GM19397 (cell line): ENCODE measurements around the gene NKG7.

Experiments used
- ATAC-seq: cut with Tn5 transposase; IDR thresholded peaks from one replicate; pipeline ENCODE4 v1.9.1; 2021; ENCODE audit warnings: mild to moderate bottlenecking, moderate library complexity; ENCODE audit not compliant: unreplicated experiment

NKG7 gene

GRCh38 chr19:51338563-51339312 lies 33.7 kb downstream of the NKG7 start:
- peak; percentile 72 for ATAC-seq

- ATAC-seq, result no peak
These were observed 34.4 kb downstream of the NKG7 start for GRCh38 chr19:51337861-51338562.

- ATAC-seq, result no peak
These were observed 35.2 kb downstream of the NKG7 start for GRCh38 chr19:51337141-51337860.

- no peak for ATAC-seq
These were observed 38.5 kb downstream of the NKG7 start for GRCh38 chr19:51333836-51334460.

GRCh38 chr19:51331716-51332115 lies 40.7 kb downstream of the NKG7 start:
- no peak for ATAC-seq

- ATAC-seq, result no peak
These were observed 41.3 kb downstream of the NKG7 start for GRCh38 chr19:51331193-51331592.

GRCh38 chr19:51330366-51330765 lies 42.1 kb downstream of the NKG7 start:
- no peak for ATAC-seq

GRCh38 chr19:51329411-51329810 lies 43.0 kb downstream of the NKG7 start:
- no peak for ATAC-seq

- ATAC-seq, result no peak
These were observed 45.1 kb downstream of the NKG7 start for GRCh38 chr19:51327066-51328001.

- ATAC-seq, result no peak
These were observed 46.0 kb downstream of the NKG7 start for GRCh38 chr19:51326216-51327065.

- ATAC-seq, result no peak
These were observed 47.1 kb downstream of the NKG7 start for GRCh38 chr19:51325161-51325976.

GRCh38 chr19:51324167-51324481 lies 48.3 kb downstream of the NKG7 start:
- ATAC-seq, result no peak

GRCh38 chr19:51323481-51324166 lies 48.8 kb downstream of the NKG7 start:
- ATAC-seq, result no peak

- no peak for ATAC-seq
These were observed 50.7 kb downstream of the NKG7 start for GRCh38 chr19:51321799-51322198.
